Neural cell (in vitro differentiated cells): Measurements from ENCODE around the gene PTK7.

ENCODE experiments used
- CTCF ChIP-seq: fragments of 450-650 bp; IDR thresholded peaks from 2 replicates; pipeline ENCODE4 v1.5.1; 2014; ENCODE audit warnings: antibody characterized with exemption, mild to moderate bottlenecking, moderate library complexity; ENCODE audit not compliant: poor library complexity, severe bottlenecking
- EP300 ChIP-seq: fragments of 450-650 bp; conservative IDR thresholded peaks from 2 replicates; pipeline ENCODE4 v1.6.1; 2014; ENCODE audit warnings: antibody characterized with exemption, mild to moderate bottlenecking, moderate library complexity; ENCODE audit not compliant: poor library complexity, severe bottlenecking
- EZH2 ChIP-seq: fragments of 200-600, 300-800 bp; shearing (Covaris generic), sonication (generic); IDR thresholded peaks from 2 replicates; pipeline ENCODE4 v1.6.1; 2014; ENCODE audit warnings: antibody characterized with exemption, low read length, borderline replicate concordance, mild to moderate bottlenecking; ENCODE audit not compliant: insufficient read depth, poor library complexity, severe bottlenecking
- MXI1 ChIP-seq: fragments of 450-650 bp; conservative IDR thresholded peaks from 2 replicates; pipeline ENCODE4 v1.6.1; 2014; ENCODE audit warnings: antibody characterized with exemption, mild to moderate bottlenecking; ENCODE audit not compliant: poor library complexity, severe bottlenecking
- POLR2AphosphoS5 ChIP-seq: IDR thresholded peaks from 2 replicates; pipeline ENCODE4 v1.6.1; 2012
- RAD21 ChIP-seq: fragments of 450-650 bp; conservative IDR thresholded peaks from 2 replicates; pipeline ENCODE4 v1.6.1; 2014; ENCODE audit warnings: antibody characterized with exemption, mild to moderate bottlenecking, moderate library complexity
- REST ChIP-seq: IDR thresholded peaks from 2 replicates; pipeline ENCODE4 v1.6.1; 2012; ENCODE audit warnings: borderline replicate concordance
- SMC3 ChIP-seq: fragments of 450-650 bp; conservative IDR thresholded peaks from 2 replicates; pipeline ENCODE4 v1.6.1; 2014; ENCODE audit warnings: antibody characterized with exemption, mild to moderate bottlenecking, moderate library complexity; ENCODE audit not compliant: poor library complexity
- TAF1 ChIP-seq: IDR thresholded peaks from 2 replicates; pipeline ENCODE4 v1.6.1; 2012; ENCODE audit warnings: low read depth

- no peak for TF ChIP-seq CTCF
- no peak for TF ChIP-seq RAD21
- TF ChIP-seq EZH2, result no peak
- no peak for TF ChIP-seq POLR2AphosphoS5
- TF ChIP-seq REST, result no peak
- no peak for TF ChIP-seq TAF1
- TF ChIP-seq EP300, result no peak
- no peak for TF ChIP-seq MXI1
- no peak for TF ChIP-seq SMC3
Measured at GRCh38 chr6:43123461-43124314, 47.6 kb downstream of the PTK7 start.
